Right ventricle myocardium superior (tissue), 1 donor: ENCODE measurements around the gene MT1B. TPM values are rescaled to one million over a fixed set of nuclear protein-coding genes. Genes with fewer than 3 reads are reported as not detected.
"Not testable (repeated sequence)": the region's sequence is repeated elsewhere in the genome, so short reads cannot be mapped to it uniquely, and the experiment has no call there.

Experiments
- ATAC-seq: fragments of 200-7000 bp; cut with Tn5 transposase; one replicate; pipeline ENCODE4 v1.9.1; 2020; ENCODE audit warnings: mild to moderate bottlenecking; ENCODE audit not compliant: poor library complexity
- DNase-seq: peaks from one replicate; pipeline ENCODE4 v3.0.0-alpha.2; 2020
- intact Hi-C: fragments of 100-400 bp; cut with DNase I; formaldehyde crosslinking; loops from one replicate; pipeline ENCODE4 v1.11.2; 2022
- total RNA-seq: library from RNA; stranded (reverse); fragmentation: NEBNext Ultra II Directional; extraction: Animal tissue kit (Norgen Biotek cat#: 25700); gene quantifications from one replicate; pipeline ENCODE4 v1.2.1, GENCODE V29; 2021
- donor health status: DM: no; HTN: yes; CAD: no; lungs with severe emphysema.

Gene MT1B
- total RNA-seq, 1 donor from 2014 or later = not detected

DNA sequence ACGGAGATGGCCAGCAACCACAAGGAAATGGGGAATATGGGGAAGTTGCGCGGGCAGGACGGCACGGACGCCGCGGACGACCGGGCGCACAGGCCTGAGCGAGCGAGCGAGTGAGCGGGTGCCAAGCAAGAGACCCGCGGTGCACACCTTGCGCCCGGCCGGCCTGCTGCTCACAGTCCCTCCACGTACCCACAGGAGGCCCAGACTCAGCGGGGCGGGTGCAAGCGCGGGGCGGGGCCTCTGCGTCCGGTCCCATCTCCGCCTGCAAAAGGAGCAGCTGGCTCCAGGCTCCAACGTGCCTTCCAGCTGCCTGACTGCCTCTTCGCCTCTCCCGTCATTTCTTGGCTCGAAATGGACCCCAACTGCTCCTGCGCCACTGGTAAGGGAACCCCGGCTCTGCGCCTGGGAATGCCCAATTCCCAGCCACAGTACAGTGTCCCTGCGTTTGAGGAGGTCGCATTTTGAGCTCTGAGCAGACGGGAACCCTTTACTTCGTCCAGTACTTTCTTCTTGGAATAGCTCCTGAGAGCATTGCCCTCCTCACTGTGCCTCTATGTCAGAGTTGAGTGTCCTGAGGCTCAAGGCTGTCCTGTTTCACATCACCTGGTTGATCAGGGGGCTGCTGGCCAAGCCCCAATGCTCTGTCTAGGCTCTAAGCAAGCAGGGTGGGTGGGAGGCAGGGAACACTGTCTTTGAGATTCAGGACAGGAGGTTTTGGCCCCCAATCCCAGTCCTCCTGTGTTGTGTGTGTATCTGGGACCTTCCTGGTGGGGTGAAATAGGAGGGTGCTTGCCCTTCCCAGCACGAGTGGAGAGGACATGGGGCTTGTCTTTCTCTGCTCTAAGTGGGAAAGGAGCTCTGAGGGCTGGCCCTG, 34.2 kb upstream of the MT1B start:
- intact Hi-C loops = no loop called here
- ATAC-seq = peak; percentile 95
- DNase-seq = peak; percentile 92

DNA sequence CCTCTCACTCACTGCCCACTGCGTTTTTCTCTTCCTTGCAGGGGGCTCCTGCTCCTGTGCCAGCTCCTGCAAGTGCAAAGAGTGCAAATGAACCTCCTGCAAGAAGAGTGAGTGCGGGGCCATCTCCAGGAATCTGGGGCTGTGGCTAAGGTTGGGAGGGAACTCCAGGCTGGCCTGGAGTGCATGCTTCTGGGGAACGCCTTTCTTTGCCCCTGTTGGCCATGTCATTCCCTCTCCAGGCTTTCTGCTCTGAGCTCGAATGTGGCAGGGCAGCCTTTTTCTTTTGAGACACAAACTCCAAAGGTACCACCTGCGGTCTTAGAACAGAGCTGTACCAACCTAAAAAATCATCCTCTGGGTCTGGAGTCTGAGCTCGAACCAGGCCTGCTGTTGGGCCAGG, 33.5 kb upstream of the MT1B start:
- DNase-seq = no peak
- ATAC-seq = no peak
- intact Hi-C loops = no loop called here

DNA sequence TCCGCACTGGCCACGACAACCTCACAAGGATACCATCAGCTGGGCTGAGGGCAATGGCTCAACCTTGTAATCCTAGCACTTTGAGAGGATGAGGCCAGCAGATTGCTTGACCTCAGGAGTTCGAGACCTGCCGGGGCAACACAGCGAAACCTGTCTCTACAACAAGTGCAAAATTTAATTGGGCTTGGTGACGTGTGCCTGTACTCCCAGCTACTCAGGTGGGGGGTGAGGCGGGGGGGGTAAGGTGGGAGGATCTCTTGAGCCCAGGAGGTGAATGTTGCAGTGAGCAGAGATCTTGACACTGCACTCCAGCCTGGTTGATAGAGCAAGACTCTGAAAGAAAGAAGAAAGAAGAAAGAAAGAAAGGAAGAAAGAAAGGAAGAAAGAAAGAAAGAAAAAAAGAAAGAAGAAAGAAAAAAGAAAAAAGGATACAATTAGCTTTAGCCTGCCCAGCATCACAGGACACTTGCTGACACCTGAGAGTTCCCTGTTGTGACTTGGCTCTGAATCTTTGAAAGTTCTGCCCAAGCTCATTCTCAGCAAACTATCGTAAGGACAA, 31.3 kb upstream of the MT1B start:
- DNase-seq (no peak), ATAC-seq (no peak)
- intact Hi-C loops = no loop called here

DNA sequence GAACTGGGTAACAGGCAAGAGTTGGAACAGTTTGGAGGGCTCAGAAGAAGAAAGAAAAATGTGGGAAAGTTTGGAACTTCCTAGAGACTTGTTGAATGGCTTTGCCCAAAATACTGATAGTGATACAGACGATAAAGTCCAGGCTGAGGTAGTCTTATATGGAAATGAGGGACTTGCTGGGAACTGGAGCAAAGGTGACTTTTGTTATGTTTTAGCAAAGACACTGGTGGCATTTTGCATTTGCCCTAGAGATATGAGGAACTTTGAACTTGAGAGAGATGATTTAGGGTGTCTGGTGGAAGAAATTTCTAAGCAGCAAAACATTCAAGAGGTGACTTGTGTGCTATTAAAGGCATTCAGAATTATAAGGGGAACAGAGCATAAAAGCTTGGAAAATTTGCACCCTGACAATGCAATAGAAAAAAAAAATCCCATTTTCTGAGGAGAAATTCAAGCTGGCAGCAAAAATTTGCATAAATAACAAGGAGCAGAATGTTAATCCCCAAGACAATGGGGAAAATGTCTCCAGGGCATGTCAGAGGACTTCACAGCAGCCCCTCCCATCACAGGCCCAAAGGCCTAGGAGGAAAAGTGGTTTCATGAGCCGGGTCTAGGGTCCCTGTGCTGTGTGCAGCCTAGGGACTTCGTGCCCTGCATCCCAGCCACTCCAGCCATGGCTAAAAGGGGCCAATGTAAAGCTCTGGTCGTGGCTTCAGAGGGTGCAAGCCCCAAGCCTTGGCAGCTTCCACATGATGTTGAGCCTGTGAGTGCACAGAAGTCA, 29.8 kb upstream of the MT1B start:
- ATAC-seq, intact Hi-C loops, DNase-seq: not testable (repeated sequence)

DNA sequence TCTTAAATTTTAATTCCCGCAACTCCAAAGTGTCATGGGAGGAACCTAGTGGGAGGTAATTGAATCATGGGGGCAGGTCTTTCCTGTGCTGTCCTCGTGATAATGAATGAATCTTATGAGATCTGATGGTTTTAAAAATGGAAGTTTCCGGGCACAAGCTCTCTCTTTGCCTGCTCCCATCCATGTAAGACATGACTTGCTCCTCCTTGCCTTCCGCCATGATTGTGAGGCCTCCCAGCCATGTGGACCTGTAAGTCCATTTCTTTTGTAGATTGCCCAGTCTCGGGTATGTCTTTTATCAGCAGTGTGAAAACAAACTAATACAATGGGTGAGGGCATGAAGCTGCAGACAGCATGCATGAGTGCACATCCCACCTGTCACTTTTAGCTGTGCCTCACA, 28.5 kb upstream of the MT1B start:
- DNase-seq, ATAC-seq, intact Hi-C loops: not testable (repeated sequence)

DNA sequence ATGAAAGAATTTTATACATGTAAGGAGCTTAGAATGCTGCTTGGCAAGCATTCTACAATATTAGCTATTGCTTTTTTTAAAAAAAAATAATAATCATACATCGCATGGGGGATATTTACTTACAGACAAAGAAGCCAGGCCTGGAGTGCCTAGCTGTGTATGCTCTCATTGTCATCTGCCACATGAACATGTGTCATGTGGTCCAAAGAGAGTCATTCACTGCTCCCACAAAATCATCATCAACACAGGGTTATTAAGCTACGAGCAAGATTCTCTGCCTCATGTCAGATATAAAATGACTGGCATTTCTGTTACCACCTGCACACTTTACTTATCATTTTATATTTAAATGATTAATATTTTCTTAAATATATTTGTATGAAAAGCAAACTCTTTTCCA, 28.0 kb upstream of the MT1B start:
- intact Hi-C loops = no loop called here
- DNase-seq = no peak
- ATAC-seq = no peak

DNA sequence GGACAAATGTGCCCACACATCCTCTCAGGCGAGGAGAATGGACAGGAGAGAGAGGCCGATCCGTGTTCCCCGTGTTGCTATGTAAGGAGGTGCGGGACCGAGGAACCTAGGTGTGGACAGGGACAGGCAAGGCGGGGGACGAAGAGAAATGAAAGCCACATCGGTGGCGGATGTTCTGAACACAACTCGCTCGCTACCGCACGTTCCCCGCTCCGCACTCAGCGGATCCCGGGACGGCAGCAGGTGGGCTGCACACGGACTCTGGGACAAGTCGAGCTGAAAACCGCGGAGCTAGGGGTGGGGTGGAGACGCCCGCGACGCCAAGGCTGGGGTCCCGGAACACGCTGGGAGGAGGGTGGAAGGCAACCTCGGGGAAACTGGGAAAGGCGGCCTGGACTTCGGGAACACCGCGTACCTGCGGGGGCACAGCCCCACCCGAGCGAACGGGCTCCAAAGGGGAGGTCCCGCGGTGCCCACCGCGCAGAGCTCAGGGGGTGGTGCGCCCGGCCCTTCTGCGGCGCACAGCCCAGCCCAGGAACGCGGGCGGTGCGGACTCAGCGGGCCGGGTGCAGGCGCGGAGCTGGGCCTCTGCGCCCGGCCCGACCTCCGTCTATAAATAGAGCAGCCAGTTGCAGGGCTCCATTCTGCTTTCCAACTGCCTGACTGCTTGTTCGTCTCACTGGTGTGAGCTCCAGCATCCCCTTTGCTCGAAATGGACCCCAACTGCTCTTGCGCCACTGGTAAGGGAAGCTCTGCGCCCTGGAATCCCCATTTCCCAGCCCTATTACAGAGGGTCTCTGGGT, 26.3 kb upstream of the MT1B start, which contains the start of gene MT1E:
Gene MT1E, plus strand, starts transcription at position 642 of the 803 bp plus-strand sequence. Its CDS starts 71 bp downstream, at position 713.
- DNase-seq (peak; percentile 92), ATAC-seq (peak; percentile 95)
- intact Hi-C loops = no loop called here

DNA sequence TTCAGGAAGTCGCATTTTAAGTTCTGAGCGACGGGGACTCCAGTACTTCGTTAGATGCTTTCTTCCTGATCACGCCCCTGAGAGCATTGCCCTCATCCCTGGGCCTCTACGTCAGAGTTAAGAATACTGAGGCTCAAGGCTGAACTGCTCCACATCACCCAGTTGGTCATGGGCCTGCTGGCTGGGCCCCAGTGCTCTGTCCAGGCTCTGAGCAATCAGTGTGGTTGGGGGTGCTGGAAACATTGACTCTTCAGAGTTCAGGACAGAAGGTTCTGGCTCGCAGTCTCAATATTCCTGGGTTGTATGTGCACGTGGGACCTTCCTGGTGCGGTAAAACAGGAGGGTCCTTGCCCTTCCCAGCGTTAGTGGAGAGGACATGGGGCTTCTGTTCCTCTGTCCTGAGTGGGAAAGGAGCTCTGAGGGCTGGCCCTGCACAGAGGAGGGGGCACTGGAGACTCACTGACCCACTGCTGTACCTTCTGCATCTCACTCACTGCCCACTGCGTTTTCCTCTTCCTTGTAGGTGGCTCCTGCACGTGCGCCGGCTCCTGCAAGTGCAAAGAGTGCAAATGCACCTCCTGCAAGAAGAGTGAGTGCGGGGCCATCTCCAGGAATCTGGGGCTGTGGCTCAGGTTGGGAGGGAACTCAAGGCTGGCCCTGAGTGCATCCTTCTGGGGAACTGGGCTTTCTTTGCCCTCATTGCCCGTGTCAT, 25.6 kb upstream of the MT1B start:
- DNase-seq = peak; percentile 83
- peak; percentile 75 for ATAC-seq
- intact Hi-C loops = no loop called here

DNA sequence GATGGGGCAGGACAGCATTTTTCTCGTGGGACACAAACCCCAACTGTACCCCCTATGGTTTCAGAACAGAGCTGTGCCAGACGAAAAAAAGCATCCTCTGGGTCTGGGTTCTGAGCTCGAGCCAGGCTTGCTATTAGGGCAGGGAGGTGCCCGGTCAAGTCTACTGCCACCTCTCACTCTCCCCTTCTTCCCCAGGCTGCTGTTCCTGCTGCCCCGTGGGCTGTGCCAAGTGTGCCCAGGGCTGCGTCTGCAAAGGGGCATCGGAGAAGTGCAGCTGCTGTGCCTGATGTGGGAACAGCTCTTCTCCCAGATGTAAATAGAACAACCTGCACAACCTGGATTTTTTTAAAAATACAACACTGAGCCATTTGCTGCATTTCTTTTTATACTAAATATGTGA, 25.0 kb upstream of the MT1B start:
- ATAC-seq = peak; percentile 7
- no peak for DNase-seq
- intact Hi-C loops = no loop called here

DNA sequence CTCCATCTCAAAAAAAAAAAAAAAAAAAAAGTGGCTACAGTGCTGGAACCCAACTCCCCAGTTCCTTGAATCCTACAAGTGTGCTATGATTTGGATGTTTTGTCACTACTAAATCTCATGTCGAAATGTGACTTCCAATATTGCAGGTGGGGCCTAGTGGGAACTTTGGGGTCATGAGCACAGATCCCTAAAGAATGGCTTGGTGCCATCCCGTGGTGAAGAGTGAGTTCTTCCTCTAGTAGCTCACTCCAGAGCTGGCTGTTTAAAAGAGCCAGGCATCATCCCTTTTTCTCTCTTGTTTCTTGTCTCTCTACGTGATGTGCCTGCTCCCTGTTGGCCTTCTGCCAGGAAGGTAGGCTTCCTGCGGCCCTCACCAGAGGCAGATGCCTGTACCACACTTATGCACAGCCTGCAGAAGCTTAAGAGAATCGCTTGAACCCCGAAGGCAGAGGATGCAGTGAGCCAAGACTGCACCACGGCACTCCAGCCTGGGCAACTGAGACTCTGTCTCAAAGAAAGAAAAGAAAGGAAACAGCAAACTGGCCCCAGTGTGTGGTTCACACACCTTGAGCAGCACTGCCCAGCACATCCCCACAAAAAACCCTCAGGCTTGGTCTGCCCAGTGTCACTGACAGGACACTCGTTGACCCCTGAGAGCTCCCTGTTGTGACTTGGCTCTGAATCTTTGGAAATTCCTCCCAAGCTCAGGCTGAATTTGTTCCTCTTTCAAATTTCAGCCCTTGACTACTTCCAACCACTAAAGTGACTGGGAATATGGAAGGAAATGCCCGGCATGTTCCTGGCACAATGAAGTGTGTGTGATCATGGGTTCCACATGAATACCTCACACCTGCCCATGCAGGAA, 23.0 kb upstream of the MT1B start:
- no peak for DNase-seq
- intact Hi-C loops = no loop called here
- ATAC-seq = no peak

DNA sequence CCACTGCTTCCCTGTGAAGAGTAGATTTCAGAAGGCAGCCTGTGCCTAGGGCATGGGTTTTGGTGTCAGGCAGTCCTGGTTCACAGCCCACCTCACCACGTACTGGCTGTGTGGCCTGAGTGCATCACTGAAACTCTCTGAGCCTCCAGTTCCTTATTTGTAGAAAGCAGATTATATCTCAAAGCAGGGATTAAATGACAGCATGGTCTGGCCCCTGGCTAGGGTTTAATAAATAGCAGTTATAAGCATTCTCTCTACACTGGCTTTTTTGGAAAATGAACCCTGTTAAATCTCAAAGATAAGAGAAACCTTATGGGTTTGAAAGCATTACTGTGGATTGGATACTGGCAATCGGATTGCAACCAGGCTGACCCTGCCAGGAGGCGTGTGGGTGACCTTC, 22.2 kb upstream of the MT1B start:
- intact Hi-C loops = no loop called here
- ATAC-seq (no peak), DNase-seq (no peak)

DNA sequence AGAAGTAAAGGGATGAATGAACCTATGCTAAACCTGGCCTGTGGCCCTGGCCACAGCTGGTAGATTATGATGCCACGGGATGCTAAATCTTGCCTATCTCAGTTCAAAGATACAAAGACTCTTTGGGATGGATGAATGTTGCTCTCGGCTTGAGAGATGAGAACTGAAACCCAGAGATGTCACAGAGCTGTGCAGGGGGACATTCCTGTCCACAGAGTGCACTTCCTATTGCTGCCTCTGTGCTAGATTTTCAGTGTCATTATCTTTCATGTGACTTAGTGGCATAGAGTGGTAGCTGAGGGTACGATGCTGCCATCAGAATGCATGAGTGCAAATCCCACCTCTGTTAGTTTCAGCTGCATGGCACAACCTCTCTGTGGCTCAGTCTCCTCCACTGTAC, 21.6 kb upstream of the MT1B start:
- intact Hi-C loops = no loop called here
- ATAC-seq (no peak), DNase-seq (no peak)

DNA sequence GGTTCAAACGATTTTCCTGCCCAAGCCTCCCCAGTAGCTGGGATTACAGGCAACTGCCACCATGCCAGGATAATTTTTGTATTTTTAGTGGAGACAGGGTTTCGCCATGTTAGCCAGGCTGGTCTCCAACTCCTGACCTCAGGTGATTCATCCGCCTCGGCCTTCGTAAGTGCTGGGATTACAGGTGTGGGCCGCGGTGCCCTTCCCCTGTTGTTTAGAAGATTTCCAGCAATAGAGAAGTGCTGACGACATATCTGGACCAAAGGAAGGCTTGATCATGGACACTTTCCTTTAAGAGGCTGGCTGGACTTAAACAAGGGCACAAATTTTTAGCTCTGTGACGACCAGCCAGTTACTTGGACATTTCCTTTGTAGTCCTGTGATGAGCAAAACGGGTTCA, 20.5 kb upstream of the MT1B start:
- intact Hi-C loops = no loop called here
- no peak for DNase-seq
- ATAC-seq = no peak

DNA sequence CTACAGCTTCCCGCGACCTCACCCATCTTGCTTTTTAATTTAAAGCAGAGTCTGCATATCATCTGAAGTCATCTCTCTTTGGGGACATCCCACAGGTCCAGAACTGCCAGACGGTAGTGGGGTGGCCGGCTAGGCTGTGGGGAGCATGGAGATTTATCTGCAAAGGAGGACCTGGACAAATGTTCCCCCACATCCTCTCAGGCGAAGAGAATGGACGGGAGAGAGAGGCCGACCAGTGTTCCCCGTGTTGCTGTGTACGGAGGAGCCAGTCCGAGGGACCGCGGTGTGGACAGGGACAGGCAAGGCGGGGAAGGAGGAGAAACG, 19.9 kb upstream of the MT1B start:
- intact Hi-C loops = no loop called here
- DNase-seq (no peak), ATAC-seq (no peak)

DNA sequence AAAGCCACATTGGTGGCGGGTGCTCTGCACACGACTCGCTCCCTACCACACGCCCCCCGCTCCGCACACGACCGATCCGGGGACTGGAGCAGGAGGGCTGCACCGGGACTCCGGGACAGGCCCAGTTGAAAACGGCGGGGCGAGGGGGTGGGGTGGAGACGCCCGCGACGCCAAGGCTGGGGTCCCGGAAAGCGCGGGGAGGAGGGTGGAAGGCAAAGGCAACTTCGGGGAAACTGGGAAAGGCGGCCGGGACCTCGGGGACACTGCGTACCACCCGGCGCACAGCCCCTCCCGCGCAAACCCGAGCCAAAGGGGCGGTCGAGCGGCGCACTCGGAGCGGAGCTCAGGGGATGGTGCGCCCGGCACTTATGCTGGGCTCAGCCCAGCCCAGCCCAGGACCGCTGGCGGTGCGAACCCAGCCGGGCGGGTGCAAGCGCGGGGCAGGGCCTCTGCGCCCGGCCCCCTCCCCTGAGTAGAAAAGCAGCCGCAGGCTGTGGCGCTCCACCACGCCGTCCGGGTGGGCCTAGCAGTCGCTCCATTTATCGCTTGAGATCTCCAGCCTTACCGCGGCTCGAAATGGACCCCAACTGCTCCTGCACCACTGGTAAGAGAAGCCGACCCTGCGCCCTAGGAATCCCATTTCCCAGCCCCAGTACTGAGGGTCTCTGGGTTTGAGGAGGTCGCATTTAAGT, 19.4 kb upstream of the MT1B start, which contains the start of gene MT1M:
Gene MT1M, plus strand, starts transcription at position 504 of the 692 bp plus-strand sequence. Its CDS starts 73 bp downstream, at position 577.
- intact Hi-C loops = no loop called here
- DNase-seq (peak; percentile 86), ATAC-seq (peak; percentile 86)

DNA sequence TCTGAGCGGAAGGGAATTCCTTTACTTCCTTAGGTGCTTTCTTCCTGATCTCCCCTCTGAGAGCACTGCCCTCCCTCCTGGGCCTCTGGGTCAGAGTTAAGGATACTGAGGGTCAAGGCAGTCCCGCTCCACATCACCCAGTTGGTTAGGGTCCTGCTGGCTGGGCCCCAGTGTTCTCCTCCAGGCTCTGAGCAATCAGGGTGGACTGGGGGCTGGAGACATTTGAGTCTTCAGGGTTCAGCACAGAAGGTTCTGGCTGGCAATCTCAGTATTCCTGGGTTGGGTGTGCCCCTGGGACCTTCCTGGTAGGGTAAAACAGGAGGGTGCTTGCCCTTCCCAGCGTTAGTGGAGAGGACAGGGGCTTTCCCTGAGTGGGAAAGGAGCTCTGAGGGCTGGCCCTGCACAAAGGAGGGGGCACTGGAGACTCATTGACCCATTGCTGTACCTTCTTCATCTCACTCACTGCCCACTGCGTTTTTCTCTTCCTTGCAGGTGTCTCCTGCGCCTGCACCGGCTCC, 18.8 kb upstream of the MT1B start:
- intact Hi-C loops = no loop called here
- no peak for DNase-seq
- no peak for ATAC-seq

DNA sequence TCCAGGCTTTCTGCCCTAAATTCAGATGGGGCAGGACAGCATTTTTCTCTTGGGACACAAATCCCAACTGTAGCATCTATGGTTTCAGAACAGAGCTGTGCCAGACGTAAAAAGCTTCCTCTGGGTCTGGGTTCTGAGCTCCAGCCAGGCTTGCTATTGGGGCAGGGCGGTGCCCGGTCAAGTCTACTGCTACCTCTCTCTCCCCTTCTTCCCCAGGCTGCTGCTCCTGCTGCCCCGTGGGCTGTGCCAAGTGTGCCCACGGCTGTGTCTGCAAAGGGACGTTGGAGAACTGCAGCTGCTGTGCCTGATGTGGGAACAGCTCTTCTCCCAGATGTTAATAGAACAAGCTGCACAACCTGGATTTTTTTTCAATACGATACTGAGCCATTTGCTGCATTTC, 18.2 kb upstream of the MT1B start:
- ATAC-seq (no peak), DNase-seq (no peak)
- intact Hi-C loops = no loop called here
